H9 (cell line): ENCODE results near the gene ZNF17. TPM values are rescaled to one million over a fixed set of nuclear protein-coding genes. Genes with fewer than 3 reads are reported as not detected.

Experiments used
- DNase-seq: peaks from one replicate; pipeline ENCODE4 v3.0.0-alpha.2; 2017
- H2AFZ ChIP-seq: one replicate; pipeline ENCODE4 v1.6.1; 2013; ENCODE audit warnings: mild to moderate bottlenecking, low read length, control low read depth, moderate library complexity
- H2AK5ac ChIP-seq: 2 replicates; pipeline ENCODE4 v1.6.1; 2013; ENCODE audit warnings: low read length, control low read depth, mixed read lengths; ENCODE audit not compliant: insufficient read length
- H2BK120ac ChIP-seq: one replicate; pipeline ENCODE4 v1.6.1; 2013; ENCODE audit warnings: low read depth, mild to moderate bottlenecking, low read length, control low read depth, inconsistent platforms; ENCODE audit not compliant: poor library complexity, severe bottlenecking
- H2BK12ac ChIP-seq: 2 replicates; pipeline ENCODE4 v1.6.1; 2013; ENCODE audit warnings: low read length, control low read depth, mixed read lengths, low read depth; ENCODE audit not compliant: insufficient read length
- H2BK15ac ChIP-seq: 2 replicates; pipeline ENCODE4 v1.6.1; 2013; ENCODE audit warnings: low read depth, low read length, control low read depth
- H2BK20ac ChIP-seq: one replicate; pipeline ENCODE4 v1.6.1; 2013; ENCODE audit warnings: low read depth, mild to moderate bottlenecking, low read length, control low read depth, inconsistent platforms; ENCODE audit not compliant: poor library complexity, severe bottlenecking
- H2BK5ac ChIP-seq: 2 replicates; pipeline ENCODE4 v1.6.1; 2013; ENCODE audit warnings: low read length, control low read depth, mixed read lengths; ENCODE audit not compliant: insufficient read length
- H3K14ac ChIP-seq: 2 replicates; pipeline ENCODE4 v1.6.1; 2013; ENCODE audit warnings: low read length, control low read depth; ENCODE audit not compliant: insufficient read depth
- H3K18ac ChIP-seq: 2 replicates; pipeline ENCODE4 v1.6.1; 2013; ENCODE audit warnings: low read depth, mild to moderate bottlenecking, mixed read lengths, low read length, control low read depth; ENCODE audit not compliant: insufficient read length
- H3K23ac ChIP-seq: 2 replicates; pipeline ENCODE4 v1.6.1; 2013; ENCODE audit warnings: low read length, control low read depth, mixed read lengths, low read depth; ENCODE audit not compliant: insufficient read length
- H3K23me2 ChIP-seq: 2 replicates; pipeline ENCODE4 v1.6.1; 2013; ENCODE audit warnings: low read depth, mild to moderate bottlenecking, mixed read lengths, low read length, control low read depth; ENCODE audit not compliant: insufficient read length, poor library complexity, severe bottlenecking
- H3K27ac ChIP-seq: 2 replicates; pipeline ENCODE4 v1.5.1; 2013; ENCODE audit warnings: low read length, control low read depth, mixed read lengths, low read depth; ENCODE audit not compliant: insufficient read length
- H3K27me3 ChIP-seq: 2 replicates; pipeline ENCODE4 v1.6.1; 2013; ENCODE audit warnings: low read length, control low read depth, inconsistent platforms; ENCODE audit not compliant: insufficient read depth
- H3K4ac ChIP-seq: 2 replicates; pipeline ENCODE4 v1.6.1; 2013; ENCODE audit warnings: low read depth, mild to moderate bottlenecking, control low read depth, inconsistent platforms, low read length, moderate library complexity
- H3K4me1 ChIP-seq: 2 replicates; pipeline ENCODE4 v1.6.1; 2013; ENCODE audit warnings: low read length, control low read depth, inconsistent platforms; ENCODE audit not compliant: insufficient read depth
- H3K4me2 ChIP-seq: 2 replicates; pipeline ENCODE4 v1.6.1; 2013; ENCODE audit warnings: low read length, control low read depth, mixed read lengths; ENCODE audit not compliant: insufficient read length, insufficient read depth
- H3K56ac ChIP-seq: 2 replicates; pipeline ENCODE4 v1.6.1; 2013; ENCODE audit warnings: low read depth, mild to moderate bottlenecking, mixed read lengths, low read length, control low read depth; ENCODE audit not compliant: insufficient read length
- H3K79me1 ChIP-seq: 2 replicates; pipeline ENCODE4 v1.6.1; 2013; ENCODE audit warnings: low read depth, mild to moderate bottlenecking, moderate library complexity, low read length, control low read depth, inconsistent platforms; ENCODE audit not compliant: insufficient read depth, poor library complexity, severe bottlenecking
- H3K79me2 ChIP-seq: 2 replicates; pipeline ENCODE4 v1.6.1; 2013; ENCODE audit warnings: low read length, control low read depth, inconsistent platforms; ENCODE audit not compliant: insufficient read depth
- H3K9ac ChIP-seq: 2 replicates; pipeline ENCODE4 v1.6.1; 2013; ENCODE audit warnings: low read length, control low read depth, mixed read lengths; ENCODE audit not compliant: insufficient read length; ENCODE audit errors: extremely low read depth
- H3K9me3 ChIP-seq: one replicate; pipeline ENCODE4 v1.6.1; 2013; ENCODE audit warnings: low read depth, low read length, inconsistent platforms; ENCODE audit not compliant: control insufficient read depth
- H3T11ph ChIP-seq: one replicate; pipeline ENCODE4 v1.6.1; 2013; ENCODE audit warnings: mild to moderate bottlenecking, low read length, control low read depth, inconsistent platforms
- H4K20me1 ChIP-seq: one replicate; pipeline ENCODE4 v1.6.1; 2013; ENCODE audit not compliant: control insufficient read depth, insufficient read length, insufficient read depth
- H4K5ac ChIP-seq: 2 replicates; pipeline ENCODE4 v1.6.1; 2013; ENCODE audit warnings: low read depth, mild to moderate bottlenecking, mixed read lengths, low read length, control low read depth; ENCODE audit not compliant: insufficient read length
- H4K8ac ChIP-seq: replicated peaks from 2 replicates; pipeline ENCODE4 v1.6.1; 2013; ENCODE audit warnings: low read length, control low read depth, mixed read lengths, low read depth; ENCODE audit not compliant: insufficient read length
- H4K91ac ChIP-seq: 2 replicates; pipeline ENCODE4 v1.6.1; 2013; ENCODE audit warnings: low read depth, mild to moderate bottlenecking, moderate library complexity, mixed read lengths, low read length, control low read depth; ENCODE audit not compliant: insufficient read length
- H3K27ac Mint-ChIP-seq, 3 experiments: 2 replicates in 2 of 3; 3 replicates in 1 of 3; pipeline ENCODE4 v1.8.0; 2020 to 2021; ENCODE audit warnings: mixed read lengths in 3 of 3, mild to moderate bottlenecking in 1 of 3, moderate library complexity in 1 of 3
- H3K27me3 Mint-ChIP-seq: 2 replicates; pipeline ENCODE4 v1.8.0; 2021; ENCODE audit warnings: low read depth, mild to moderate bottlenecking, moderate library complexity, mixed read lengths
- H3K36me3 Mint-ChIP-seq, 3 experiments: 2 replicates in 2 of 3; 3 replicates in 1 of 3; pipeline ENCODE4 v1.8.0; 2020 to 2021; ENCODE audit warnings: low read depth in 3 of 3, mixed read lengths in 3 of 3; ENCODE audit not compliant: insufficient read depth in 1 of 3
- H3K4me1 Mint-ChIP-seq, 2 experiments: 2 replicates each; pipeline ENCODE4 v1.8.0; 2020; ENCODE audit warnings: mixed read lengths in 2 of 2
- H3K4me3 Mint-ChIP-seq, 2 experiments: 2 replicates in 1 of 2; 3 replicates in 1 of 2; pipeline ENCODE4 v1.8.0; 2020 to 2021; ENCODE audit warnings: mild to moderate bottlenecking in 2 of 2, mixed read lengths in 2 of 2, moderate library complexity in 1 of 2
- H3K9me3 Mint-ChIP-seq, 2 experiments: 2 replicates in 1 of 2; 3 replicates in 1 of 2; pipeline ENCODE4 v1.8.0; 2020; ENCODE audit warnings: mild to moderate bottlenecking in 2 of 2, mixed read lengths in 2 of 2, moderate library complexity in 1 of 2
- WGBS: extraction: QIAGEN DNeasy Blood & Tissue Kit; methylation state at CpG from one replicate; pipeline ENCODE4 v1.1.7; 2013; ENCODE audit warnings: missing lambda C conversion rate, low lambda C conversion rate, mixed read lengths; ENCODE audit not compliant: insufficient read length; ENCODE audit errors: extremely low coverage; 5-methylcytosine and 5-hydroxymethylcytosine counted together
- total RNA-seq: library from RNA; stranded (reverse); gene quantifications from 2 replicates; pipeline ENCODE4 v1.2.1, GENCODE V29; 2021
- TF ChIP-seq, protein P1 (sequence below): fragments of 200-600 bp; sonication (generic); conservative IDR thresholded peaks from 3 replicates; pipeline ENCODE4 v1.8.0; 2021; ENCODE audit warnings: antibody characterized with exemption, mild to moderate bottlenecking

ZNF17 gene
- total RNA-seq, 1 experiment from 2014 or later, result 16.3 TPM

DNA sequence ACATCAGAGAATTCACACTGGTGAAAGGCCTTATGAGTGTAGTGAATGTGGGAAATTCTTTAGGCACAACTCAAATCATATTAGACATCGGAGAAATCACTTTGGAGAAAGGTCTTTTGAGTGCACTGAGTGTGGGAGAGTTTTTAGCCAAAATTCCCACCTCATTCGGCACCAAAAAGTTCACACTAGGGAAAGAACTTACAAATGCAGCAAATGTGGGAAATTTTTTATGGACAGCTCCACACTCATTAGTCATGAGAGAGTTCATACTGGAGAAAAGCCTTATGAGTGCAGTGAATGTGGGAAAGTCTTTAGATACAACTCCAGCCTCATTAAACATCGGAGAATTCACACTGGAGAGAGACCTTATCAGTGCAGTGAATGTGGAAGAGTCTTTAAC, 10.1 kb downstream of the ZNF17 start:
- no peak overlapping the region for H3K27ac ChIP-seq
- H2BK20ac ChIP-seq, result no peak overlapping the region
- no peak overlapping the region for H2BK12ac ChIP-seq
- no peak overlapping the region for H3K23ac ChIP-seq
- no peak overlapping the region for H2BK5ac ChIP-seq
- H3K4me1 ChIP-seq, result no peaks in the 10 kb centered on the region
- no peaks in the 10 kb centered on the region for H3K4me1 Mint-ChIP-seq
- H3K27ac Mint-ChIP-seq, result no peak overlapping the region
- no peak overlapping the region for H3T11ph ChIP-seq
- no peak for DNase-seq
- no peaks in the 10 kb centered on the region for H3K27me3 Mint-ChIP-seq
- H2AFZ ChIP-seq, result no peak overlapping the region
- H4K91ac ChIP-seq, result no peak overlapping the region
- H3K23me2 ChIP-seq, result no peaks in the 10 kb centered on the region
- H3K9me3 ChIP-seq, result no peaks in the 10 kb centered on the region
- H3K79me2 ChIP-seq, result no peaks in the 10 kb centered on the region
- H2BK120ac ChIP-seq, result no peak overlapping the region
- H4K5ac ChIP-seq, result no peak overlapping the region
- no peak overlapping the region for H3K18ac ChIP-seq
- no peak overlapping the region for H3K4me3 Mint-ChIP-seq
- WGBS, result no CpG with 5 or more reads among the region's 3 CpGs
- H3K56ac ChIP-seq, result no peak overlapping the region
- H3K4me2 ChIP-seq, result no peak overlapping the region
- H3K27me3 ChIP-seq, result no peaks in the 10 kb centered on the region
- H4K20me1 ChIP-seq, result no peaks in the 10 kb centered on the region
- H3K9me3 Mint-ChIP-seq, result no peaks in the 10 kb centered on the region
- no peak overlapping the region for H3K9ac ChIP-seq
- H4K8ac ChIP-seq, result no peak overlapping the region
- no peak overlapping the region for H2BK15ac ChIP-seq
- H3K14ac ChIP-seq, result no peak overlapping the region
- no peak overlapping the region for H2AK5ac ChIP-seq
- peaks cover 3% of the 10 kb centered on the region for H3K79me1 ChIP-seq
- TF ChIP-seq, protein P1, sequence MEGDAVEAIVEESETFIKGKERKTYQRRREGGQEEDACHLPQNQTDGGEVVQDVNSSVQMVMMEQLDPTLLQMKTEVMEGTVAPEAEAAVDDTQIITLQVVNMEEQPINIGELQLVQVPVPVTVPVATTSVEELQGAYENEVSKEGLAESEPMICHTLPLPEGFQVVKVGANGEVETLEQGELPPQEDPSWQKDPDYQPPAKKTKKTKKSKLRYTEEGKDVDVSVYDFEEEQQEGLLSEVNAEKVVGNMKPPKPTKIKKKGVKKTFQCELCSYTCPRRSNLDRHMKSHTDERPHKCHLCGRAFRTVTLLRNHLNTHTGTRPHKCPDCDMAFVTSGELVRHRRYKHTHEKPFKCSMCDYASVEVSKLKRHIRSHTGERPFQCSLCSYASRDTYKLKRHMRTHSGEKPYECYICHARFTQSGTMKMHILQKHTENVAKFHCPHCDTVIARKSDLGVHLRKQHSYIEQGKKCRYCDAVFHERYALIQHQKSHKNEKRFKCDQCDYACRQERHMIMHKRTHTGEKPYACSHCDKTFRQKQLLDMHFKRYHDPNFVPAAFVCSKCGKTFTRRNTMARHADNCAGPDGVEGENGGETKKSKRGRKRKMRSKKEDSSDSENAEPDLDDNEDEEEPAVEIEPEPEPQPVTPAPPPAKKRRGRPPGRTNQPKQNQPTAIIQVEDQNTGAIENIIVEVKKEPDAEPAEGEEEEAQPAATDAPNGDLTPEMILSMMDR, result no peak
- H3K4ac ChIP-seq, result no peak overlapping the region
- peaks cover 25 to 34% (median 30%) of the 10 kb centered on the region in 3 experiments for H3K36me3 Mint-ChIP-seq
